Occipital lobe (tissue), 2 donors: ENCODE data around the gene ADGRF4. TPM values are rescaled to one million over a fixed set of nuclear protein-coding genes. Genes with fewer than 3 reads are reported as not detected.

Source experiments
- DNase-seq: peaks from one replicate; lab custom pipeline; 2025; lab: John Stamatoyannopoulos, UW
- total RNA-seq: library from RNA; depleted of rRNA; stranded (reverse); fragments of >200 nt; gene quantifications from one replicate; pipeline ENCODE4 v1.2.3, GENCODE V29; 2014

The ADGRF4 gene
- total RNA-seq, 1 donor from 2014 or later = not detected

DNA sequence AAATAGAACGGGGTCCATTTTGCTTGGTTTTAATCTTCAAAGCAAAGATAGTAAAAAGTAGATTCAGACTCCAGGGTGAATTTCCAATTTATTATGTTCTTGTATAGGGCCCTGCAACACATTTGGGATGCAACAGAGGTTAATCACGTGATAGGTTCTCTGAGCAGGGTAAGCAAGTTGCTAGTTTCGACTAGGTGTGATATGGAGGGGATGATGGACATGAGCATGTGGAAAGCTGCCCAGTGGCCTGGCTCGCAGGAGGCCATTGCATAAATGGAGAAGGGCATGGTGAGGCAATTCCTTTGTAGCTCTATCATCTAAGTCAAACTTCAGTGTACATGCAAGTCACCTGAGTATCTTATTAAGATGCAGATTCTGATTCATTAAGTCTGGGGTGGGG lies 17.7 kb upstream of the ADGRF4 start:
- DNase-seq = no peak

DNA sequence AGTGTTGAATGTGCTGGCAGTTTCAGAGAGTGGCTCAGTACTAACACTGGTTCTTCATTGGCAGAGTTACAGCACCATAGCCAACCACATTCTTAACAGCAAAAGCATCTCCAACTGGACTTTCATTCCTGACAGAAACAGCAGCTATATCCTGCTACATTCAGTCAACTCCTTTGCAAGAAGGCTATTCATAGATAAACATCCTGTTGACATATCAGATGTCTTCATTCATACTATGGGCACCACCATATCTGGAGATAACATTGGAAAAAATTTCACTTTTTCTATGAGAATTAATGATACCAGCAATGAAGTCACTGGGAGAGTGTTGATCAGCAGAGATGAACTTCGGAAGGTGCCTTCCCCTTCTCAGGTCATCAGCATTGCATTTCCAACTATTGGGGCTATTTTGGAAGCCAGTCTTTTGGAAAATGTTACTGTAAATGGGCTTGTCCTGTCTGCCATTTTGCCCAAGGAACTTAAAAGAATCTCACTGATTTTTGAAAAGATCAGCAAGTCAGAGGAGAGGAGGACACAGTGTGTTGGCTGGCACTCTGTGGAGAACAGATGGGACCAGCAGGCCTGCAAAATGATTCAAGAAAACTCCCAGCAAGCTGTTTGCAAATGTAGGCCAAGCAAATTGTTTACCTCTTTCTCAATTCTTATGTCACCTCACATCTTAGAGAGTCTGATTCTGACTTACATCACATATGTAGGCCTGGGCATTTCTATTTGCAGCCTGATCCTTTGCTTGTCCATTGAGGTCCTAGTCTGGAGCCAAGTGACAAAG lies 17.0 kb upstream of the ADGRF4 start:
- peak; percentile 34 for DNase-seq

DNA sequence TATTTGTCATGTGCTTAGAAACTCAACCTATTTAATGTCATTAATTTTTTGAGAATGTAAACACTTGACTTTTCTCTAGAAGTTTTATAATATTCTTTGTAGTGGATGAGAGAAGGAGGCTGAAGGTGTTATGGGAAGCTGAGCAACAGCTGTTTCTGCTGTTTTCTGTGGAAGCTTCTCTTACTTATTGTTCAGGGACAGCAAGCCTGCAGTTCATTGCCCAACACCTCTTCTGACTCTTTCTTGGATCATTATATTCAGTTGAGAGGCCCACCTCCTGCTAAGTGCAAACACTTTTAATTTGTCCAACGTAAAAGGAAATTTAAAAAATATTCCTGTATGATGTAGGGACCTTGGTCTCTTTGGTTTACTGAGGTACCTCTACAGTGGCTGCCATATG lies 12.0 kb upstream of the ADGRF4 start:
- DNase-seq = no peak

DNA sequence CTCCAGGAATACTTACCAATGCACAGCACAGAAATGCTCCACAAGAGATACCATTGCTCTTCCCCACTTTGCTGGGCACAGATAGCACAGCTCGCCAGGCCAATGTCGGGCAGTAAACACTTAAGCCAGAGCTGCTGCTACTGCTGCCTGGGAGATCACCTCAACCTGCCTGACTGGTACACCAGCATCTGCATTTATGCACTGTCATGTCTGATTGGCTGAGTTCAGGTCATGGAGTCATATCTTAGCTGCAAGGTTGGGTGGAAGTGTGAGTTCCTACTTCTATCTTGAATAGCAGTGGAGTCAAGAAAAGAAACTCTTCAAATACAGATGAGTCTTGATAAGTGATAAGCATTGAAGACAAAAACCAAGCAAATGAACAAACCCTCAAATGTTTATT lies 10.9 kb upstream of the ADGRF4 start:
- no peak for DNase-seq

DNA sequence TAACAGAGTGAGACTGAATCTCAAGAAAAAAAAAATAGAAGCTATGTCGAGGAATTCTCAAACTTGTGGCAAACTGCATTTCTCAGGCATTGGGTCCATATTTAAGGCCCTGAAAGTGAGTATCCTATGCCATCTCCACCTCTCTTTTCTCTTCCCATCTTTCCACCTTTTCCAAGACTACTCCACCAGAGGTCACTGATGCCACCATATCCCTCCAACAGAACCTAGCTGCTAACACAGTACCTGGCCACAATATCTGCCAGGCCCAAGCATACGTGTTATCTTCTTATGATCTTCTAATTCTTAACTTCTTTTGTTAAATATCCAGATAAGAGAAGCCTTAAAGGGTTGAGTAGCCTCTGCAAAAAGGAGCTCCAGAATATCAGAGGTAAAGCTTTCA lies 8.2 kb upstream of the ADGRF4 start:
- no peak for DNase-seq

DNA sequence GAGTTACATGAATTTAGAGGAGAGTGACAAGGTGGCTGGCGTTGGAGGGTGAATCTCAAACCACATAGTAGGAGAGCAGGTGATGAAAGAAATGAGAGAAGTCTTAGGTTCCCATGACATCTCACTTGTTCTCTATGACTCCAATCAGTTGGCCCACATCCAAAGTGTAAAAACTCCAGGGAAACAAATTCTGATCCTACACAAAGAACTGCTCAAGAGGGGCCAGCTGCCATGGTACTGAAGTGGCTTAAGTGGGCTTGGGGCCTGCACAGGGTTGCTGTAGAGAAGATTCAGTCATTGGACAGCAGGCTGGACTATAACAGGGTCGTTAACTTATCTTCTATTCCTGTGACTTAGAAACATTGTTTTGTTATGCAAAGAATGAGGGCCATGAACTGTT lies 7.6 kb upstream of the ADGRF4 start:
- no peak for DNase-seq

DNA sequence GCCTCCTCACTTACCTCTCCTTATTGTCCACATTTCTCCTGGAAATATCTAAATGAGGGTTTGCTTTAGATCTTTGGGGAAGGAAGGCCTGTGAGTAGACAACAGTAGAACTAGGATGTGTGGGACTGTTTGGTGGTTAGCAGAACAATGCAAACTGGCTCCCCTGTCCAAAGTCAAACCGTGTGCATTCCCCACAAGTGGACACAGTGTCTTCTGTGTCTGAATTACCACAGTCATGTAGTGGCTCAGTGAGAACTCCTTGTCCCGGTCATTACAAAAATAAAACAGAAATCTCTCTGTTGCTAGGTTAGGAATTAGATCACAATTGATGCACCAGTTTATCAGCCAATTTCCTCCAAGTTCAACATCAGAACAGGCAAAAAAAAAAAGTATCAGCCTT lies 455 bp upstream of the ADGRF4 start:
- DNase-seq = no peak

DNA sequence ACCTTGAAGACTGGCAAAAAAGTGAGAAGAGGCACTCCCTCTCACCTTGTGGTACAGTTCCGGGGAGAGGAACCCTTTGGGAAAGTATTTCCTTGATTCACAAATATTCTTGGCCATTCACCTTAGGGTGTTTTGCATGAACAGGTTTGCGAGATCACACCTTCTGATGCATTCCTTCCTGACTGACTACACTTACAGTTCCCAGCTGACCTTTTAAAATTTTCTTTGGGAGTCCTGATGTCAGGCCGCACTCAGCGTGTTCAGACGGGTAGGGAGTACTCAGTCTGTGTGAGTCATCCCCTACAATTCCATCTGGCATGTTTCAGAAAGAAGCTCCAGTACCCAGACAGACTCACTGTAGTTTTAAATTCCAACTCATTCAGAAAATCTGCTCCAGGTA lies 1.7 kb downstream of the ADGRF4 start:
- DNase-seq = no peak

DNA sequence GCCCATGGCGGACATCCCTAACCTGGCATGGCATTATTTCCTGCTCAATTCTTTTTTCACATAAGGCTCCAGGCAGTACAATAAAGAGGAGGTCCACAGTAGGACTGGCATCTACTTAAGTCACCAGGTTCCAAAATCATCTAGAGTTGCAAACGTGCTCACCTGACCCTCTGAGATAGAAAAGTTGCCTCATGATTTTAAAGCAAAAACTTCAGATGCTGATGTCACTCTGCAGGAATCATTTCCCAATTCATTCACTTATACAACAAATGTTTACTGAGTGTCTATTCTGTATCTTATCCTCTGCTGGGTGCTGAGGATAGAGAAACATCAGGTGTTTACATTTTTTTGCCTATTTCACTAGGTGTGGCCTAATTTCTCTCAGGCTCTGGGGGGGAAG lies 2.2 kb downstream of the ADGRF4 start:
- no peak for DNase-seq

DNA sequence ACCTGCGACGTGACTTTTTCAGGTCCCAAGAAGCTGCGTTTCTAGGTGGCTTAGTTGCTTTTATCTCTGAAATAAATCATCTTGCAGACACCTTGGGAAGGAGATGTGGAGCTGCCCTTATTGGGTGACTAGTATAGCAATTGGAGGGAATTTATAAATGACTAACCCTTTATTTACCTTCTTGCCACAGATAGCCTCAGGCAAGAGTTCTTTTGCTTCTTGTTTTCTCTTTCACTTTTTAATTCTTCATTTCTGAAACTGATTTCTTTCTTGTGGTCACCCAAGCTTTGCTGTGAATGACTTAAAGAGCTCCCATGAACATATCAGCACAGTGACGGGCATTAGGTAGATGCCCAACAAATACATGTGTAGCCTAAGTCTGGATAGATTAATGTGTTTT lies 3.0 kb downstream of the ADGRF4 start:
- DNase-seq = no peak

DNA sequence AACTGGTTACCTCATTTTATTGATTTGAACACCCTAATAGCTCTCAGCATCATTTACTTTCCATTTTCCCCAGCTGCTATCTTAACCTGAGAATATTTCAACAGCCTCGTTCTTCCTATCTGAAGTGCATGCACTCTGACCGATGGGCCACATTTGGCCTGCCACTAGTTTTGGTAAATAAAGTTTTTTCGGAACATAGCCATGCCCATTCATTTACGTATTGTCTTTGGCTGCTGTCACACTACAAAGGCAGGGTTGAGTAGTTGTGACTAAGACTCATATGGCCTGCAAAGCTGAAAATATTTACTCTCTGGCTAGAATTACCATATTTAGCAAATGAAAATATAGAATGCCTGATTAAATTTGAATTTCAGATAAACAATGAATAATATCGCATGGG lies 10.8 kb downstream of the ADGRF4 start:
- no peak for DNase-seq

DNA sequence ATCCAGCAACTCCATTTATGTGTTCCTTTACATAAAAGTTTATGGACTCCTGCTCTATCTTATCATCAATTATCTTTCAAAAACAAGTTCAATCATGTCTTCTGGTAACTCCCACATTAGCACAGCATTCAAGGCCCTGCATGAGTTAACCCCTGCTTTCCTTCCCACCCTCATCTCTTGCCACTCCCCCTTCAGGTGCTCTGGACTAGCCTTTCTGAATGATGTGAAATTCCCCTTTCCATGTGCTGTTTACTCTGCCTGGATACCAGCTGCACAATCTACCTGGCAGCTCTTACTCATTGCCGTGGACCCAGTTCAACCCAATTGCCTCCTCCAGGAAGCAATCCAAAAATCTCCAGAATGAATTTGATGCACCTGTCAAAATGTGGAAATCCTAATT lies 11.9 kb downstream of the ADGRF4 start:
- no peak for DNase-seq

DNA sequence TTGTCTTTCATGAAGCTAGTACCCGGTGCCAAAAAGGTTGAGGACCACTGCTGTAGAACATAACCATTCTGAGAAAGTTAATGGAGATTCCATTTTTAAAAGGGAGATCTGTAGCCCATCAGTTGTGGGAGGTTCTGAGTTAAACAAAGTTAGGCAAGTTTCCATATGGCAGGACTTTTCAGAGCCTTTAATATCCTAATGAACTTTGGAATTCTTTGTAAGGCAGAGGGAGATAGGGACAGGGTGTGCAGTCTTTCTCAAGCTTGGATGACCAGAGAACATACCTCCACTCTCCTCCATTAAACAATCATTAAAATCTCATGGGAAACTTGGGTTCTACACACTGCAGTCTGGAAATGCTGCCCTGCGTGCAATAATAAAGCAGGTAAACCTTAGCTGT lies 14.8 kb downstream of the ADGRF4 start:
- no peak for DNase-seq

DNA sequence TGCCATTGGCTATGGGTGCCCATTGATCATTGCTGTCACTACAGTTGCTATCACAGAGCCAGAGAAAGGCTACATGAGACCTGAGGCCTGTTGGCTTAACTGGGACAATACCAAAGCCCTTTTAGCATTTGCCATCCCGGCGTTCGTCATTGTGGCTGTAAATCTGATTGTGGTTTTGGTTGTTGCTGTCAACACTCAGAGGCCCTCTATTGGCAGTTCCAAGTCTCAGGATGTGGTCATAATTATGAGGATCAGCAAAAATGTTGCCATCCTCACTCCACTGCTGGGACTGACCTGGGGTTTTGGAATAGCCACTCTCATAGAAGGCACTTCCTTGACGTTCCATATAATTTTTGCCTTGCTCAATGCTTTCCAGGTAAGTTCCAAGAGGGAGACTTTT lies 16.4 kb downstream of the ADGRF4 start:
- no peak for DNase-seq

DNA sequence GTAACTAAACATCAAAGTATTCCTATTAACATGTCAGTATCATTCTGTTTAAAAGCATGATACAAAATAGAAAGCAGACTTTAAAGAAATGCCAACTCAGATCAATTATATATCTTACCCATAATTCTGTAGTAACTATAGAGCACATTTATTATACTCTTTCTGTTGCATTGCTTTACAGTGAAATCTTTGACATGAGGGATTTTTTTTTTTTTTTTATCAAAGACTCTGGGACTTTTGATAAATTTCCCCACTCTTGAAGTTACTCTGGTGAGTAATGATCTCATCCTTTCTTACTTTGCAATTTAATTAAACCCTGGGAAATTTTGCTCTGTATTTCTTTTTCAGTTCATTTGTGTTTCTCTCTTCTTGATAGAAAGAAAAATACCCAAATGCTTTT lies 17.4 kb downstream of the ADGRF4 start:
- no peak for DNase-seq

DNA sequence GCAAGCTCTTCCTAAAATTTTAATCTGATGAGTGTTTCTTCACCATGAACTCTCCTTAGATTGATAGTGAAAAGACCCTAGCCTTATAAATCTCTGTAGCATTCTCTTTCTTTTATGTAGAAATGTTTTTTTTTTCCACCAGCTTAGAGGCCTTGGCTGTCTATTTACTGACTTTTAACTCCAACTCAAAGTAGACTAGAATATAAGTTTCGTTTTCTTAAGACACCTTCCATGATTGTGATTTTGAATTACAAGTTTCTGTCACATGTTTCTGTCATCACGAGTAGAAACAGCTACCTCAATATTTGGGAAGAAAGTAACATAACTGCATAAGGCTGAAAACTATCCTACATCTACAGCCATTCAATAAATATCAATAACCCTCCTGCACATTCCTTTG lies 17.8 kb downstream of the ADGRF4 start:
- DNase-seq = no peak

DNA sequence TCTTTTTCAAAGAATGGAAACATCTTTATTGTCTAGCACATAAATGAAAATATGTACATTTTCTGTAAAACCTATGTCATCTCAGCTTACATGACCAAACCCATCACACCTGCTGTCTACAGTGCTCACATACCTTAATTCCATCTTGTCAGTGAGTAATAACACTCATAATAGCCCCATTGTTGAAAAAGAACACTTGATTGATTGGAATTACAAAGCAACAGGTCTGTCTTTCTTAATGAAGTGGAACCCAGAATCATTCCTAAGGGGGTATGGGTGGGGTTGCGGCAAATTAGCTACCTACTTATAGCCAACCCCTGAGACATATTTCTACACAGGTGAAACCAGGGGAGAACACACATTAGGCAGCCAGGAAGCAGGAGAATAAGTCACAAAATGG lies 20.2 kb downstream of the ADGRF4 start:
- no peak for DNase-seq

DNA sequence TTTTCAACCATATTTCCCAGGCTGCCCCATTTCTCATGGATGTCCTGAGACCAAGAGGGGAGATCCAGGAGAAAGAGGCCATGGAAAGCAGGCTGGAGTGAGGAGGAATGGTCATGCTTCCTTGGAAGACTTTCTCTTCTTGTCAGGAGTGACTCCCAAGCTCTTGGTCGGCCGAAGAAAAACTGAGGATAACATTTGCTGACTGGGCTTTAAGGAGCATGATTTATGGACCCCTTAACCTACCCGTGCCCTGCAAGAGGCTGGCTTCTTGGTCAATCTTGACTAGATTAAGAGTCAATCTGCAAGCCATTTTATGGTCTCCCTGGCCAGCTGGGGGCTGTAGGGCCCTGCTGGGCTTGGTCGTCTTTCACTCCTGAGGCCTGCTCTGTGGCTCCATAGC lies 22.8 kb downstream of the ADGRF4 start:
- DNase-seq = no peak

DNA sequence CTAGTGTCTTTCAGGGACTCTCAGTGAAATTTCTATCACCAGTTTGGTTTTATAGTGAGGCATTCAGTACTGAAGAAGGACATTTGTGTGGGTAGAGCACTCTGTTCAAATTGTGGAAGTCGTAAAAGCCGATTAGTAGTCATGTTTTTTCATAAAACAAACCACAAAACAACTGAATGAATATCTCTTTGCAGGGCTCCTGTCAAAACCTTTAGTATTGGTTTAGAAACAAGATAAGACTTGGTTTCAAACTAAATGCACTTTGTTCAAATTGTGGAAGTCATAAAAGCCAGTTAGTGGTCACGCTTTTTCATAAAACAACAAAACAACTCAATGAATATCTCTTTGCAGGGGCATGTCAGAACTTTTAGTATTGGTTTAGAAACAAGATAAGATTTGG lies 23.8 kb downstream of the ADGRF4 start:
- no peak for DNase-seq

DNA sequence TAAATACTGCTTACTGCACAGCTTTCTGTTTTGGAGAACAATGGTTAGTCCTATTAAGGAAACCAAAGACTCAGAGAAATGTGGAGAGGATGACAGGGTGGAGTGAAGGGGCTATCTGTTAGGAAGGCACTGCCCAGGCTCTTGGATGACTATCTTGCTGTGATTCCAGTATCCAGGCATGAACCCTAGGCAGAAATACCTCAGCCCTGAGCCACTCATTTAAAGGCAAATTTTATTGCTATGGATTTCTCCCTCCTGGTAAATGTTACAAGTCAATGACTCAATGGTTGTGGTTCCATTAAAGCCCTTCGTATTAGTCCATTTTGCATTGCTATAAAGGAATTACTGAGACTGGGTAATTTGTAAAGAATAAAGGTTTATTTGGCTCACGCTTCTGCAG lies 25.9 kb downstream of the ADGRF4 start:
- no peak for DNase-seq

DNA sequence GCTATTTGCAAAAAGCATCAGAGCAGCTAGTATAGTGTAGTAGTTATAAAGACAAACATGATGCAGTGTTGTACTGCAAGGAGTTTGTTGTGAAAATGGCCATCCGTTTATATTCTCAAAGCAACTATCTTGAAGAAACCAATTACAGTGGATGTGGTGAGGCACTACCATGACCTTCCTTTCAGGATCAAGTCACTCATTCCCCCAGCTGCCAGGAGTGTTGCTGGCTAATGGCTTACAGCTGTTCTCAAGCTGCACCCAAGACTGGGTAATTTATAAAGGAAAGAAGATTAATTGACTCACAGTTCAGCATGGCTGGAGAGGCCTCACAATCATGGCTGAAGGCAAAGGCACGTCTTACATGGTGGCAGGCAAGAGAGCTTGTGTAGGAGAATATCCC lies 29.0 kb downstream of the ADGRF4 start:
- DNase-seq = no peak

DNA sequence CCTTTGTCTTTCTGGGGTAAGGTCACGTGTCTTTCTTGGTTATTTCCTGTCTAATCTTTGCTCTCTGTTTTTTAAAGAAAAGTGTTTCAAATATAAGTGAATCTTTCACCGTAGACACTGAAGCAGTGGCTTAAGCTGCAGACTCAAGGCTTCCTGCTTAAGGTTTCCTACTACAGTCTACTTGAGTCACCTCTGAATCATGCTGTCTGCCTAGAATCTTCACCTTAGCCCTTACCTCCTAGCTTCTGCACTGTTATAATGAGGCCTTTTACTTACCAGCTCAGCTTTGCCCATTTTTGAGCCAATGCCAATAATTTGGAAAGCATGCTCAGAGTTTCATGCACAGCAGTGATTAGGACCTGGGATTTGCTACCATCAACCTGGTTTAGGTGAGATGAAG lies 30.6 kb downstream of the ADGRF4 start:
- no peak for DNase-seq

DNA sequence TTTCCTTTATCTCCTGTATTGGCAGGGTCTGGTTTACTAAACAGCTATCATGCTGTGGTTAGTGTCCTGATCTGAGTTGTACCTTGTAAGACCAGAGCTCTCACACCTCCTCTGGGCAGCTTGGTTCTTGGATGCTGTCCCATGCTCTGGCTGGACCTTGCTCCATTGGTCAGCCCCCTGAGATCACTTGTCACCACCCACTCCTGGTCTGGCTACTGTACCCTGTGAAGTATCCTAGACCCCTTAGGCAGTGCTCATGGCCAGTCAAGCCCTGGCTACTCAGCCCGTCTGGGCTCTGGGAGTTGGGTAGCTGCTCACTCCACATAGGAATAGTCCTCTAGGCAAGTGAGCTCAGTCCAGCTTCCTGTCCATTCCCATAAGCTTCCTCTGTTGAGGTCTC lies 31.1 kb downstream of the ADGRF4 start:
- DNase-seq = no peak
